ENCODE data around the gene PKN1.

DNA sequence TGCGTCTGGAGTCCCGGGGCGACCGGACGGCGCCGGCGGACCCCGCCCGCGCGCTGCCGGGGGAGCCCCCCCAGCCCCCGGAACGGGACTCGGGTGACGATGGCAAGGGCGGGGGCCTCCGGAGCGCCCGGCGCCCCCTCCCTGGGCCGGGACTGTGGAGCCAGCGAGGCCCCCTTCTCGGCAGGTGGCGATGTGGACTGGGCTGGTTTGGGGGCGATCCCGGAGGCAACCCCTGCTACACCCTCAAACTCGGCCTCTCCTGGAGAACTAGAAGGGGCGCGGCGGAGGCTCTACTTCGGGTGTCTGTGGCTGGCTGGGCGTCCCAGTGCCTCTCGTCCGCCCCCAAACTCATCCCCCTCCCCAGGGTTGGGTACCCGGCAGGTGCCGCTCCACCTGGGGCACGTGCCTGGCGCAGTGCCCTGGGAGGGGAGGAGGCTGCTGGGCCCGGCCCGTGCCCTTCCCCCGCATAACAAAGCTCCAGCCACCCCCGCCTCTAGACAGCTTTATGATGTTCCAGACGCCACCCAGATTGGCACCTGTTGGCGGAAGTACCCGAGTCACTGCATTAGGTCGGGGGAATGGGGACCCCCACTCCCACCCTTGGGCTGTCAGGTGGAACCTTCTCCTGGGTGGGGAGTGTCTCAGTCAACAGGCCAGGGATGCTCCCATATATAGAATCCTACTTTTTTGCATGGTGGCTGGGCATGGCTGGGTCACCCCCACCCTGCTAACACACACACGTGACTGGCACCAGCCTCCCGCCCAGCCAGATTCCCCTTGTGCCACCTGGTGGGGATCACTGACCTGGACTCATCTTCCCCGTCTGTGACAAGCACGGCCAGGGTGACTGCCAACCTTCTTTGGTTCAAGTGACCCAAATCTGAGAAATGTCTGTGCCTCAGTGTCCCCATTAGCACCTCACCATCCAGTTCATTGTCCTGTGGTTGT, 722 bp downstream of the PKN1 start:
- TF ChIP-seq, protein P1, sequence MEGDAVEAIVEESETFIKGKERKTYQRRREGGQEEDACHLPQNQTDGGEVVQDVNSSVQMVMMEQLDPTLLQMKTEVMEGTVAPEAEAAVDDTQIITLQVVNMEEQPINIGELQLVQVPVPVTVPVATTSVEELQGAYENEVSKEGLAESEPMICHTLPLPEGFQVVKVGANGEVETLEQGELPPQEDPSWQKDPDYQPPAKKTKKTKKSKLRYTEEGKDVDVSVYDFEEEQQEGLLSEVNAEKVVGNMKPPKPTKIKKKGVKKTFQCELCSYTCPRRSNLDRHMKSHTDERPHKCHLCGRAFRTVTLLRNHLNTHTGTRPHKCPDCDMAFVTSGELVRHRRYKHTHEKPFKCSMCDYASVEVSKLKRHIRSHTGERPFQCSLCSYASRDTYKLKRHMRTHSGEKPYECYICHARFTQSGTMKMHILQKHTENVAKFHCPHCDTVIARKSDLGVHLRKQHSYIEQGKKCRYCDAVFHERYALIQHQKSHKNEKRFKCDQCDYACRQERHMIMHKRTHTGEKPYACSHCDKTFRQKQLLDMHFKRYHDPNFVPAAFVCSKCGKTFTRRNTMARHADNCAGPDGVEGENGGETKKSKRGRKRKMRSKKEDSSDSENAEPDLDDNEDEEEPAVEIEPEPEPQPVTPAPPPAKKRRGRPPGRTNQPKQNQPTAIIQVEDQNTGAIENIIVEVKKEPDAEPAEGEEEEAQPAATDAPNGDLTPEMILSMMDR (IDR thresholded peaks at IDR 0.05) = peak; percentile 14
- no peak for TF ChIP-seq EZH2 (IDR thresholded peaks at IDR 0.05; ENCODE audit: borderline replicate concordance, insufficient read depth, low read depth, low read length, poor library complexity, severe bottlenecking)

Data from B cell (primary cell).